Retinal pigment epithelial cell (primary cell): ENCODE results near the gene TOP3A.

Experiments used
- DNase-seq: peaks from one replicate; pipeline ENCODE4 v3.0.0-alpha.2; 2010; ENCODE audit warnings: low read depth
- H3K4me3 ChIP-seq: 2 replicates; pipeline ENCODE4 v1.5.1; 2011; ENCODE audit warnings: mild to moderate bottlenecking, low read length, control low read depth, moderate library complexity
- CTCF ChIP-seq: conservative IDR thresholded peaks from 2 replicates; pipeline ENCODE4 v1.5.1; 2011; ENCODE audit warnings: low read depth, low read length, control low read depth, inconsistent platforms

Gene TOP3A

DNA sequence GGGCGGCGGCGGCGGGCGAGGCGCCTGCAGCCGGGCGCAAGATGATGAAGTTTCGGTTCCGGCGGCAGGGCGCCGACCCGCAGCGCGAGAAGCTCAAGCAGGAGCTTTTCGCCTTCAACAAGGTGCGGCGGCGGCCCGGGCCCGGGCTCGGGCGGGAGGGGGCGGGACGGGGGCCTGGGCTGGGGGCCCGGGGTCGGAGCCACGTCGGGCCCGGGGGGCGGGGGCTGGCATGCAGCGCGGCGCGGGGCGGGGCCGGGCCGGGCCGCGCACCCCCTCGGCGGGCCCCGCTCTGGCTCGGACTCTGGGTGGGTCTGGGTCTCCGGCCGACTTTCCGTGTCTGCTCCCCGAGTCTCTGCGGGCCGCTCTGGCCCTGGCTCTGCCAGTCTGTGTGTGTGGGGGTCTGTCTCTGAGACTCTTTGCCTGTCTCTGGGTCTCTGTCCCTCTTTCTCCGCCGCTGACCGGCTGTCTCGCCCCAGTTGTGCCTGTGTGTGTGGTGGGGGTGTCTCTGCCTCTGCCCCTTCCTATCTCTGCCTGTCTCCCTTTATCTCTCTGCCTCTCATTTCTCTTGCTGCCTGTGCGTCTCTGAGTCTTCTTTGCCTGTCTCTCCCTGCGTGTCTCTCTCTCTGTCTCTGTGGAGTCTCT, 89.0 kb downstream of the TOP3A start:
- H3K4me3 ChIP-seq, result peak overlapping the region; percentile 89
- no peak for DNase-seq
- TF ChIP-seq CTCF, result no peak

DNA sequence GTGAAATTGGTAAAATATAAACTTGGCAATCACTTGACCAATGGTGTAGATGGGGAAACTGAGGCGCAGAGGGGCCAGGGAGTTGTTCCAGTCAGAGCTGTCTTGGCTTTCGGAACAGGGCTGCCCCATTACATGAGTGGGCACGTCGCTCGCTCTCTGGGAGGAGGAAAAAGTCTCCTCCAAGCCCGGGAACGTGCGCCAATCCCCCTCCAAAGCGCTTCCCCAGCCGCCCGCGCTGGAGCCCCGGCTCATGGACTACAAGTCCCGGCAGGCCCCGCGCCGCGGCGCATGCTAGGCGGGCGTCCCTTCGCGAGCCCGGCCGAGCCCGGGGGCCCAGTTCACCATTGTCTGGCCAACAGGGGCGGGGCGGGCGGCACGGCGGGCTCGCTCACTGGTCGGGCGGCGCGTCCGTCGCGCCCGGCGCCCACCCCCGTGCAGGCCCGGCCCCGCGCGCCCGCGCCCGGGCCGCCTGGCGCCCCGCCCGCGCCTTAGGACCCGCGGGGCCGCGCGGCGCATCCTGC, 89.6 kb downstream of the TOP3A start, which contains the start of gene LLGL1:
LLGL1 (plus strand) TSS at position 515 of the 521 bp plus-strand sequence. CDS start 48 bp downstream, outside the sequence.
- DNase-seq, result peak; percentile 67
- H3K4me3 ChIP-seq, result peak within 1 kb of the TSS; percentile 89
- TF ChIP-seq CTCF, result no peak

- TF ChIP-seq CTCF, result no peak
- no peak for DNase-seq
- H3K4me3 ChIP-seq, result peak overlapping the region; percentile 46
Observed at GRCh38 chr17:18224387-18225120, 90.2 kb downstream of the TOP3A start.

- H3K4me3 ChIP-seq, result no peak overlapping the region
- no peak for DNase-seq
- no peak for TF ChIP-seq CTCF
Observed at GRCh38 chr17:18224053-18224386, 90.8 kb downstream of the TOP3A start.
